Dermis blood vessel endothelial cell (primary cell): Measurements from ENCODE around the gene WDR47. TPM values are rescaled to one million over a fixed set of nuclear protein-coding genes. Genes with fewer than 3 reads are reported as not detected.
"Not testable (repeated sequence)": the region's sequence is repeated elsewhere in the genome, so short reads cannot be mapped to it uniquely, and the experiment has no call there.

Source experiments
- DNase-seq: peaks from one replicate; pipeline ENCODE4 v3.0.0; 2010
- total RNA-seq: library from RNA; depleted of rRNA; stranded (reverse); fragments of >200 nt; gene quantifications from 2 replicates; pipeline ENCODE4 v1.2.3, GENCODE V29; 2014

WDR47 gene
- total RNA-seq, 1 donor from 2014 or later, result 21.6 TPM

DNA sequence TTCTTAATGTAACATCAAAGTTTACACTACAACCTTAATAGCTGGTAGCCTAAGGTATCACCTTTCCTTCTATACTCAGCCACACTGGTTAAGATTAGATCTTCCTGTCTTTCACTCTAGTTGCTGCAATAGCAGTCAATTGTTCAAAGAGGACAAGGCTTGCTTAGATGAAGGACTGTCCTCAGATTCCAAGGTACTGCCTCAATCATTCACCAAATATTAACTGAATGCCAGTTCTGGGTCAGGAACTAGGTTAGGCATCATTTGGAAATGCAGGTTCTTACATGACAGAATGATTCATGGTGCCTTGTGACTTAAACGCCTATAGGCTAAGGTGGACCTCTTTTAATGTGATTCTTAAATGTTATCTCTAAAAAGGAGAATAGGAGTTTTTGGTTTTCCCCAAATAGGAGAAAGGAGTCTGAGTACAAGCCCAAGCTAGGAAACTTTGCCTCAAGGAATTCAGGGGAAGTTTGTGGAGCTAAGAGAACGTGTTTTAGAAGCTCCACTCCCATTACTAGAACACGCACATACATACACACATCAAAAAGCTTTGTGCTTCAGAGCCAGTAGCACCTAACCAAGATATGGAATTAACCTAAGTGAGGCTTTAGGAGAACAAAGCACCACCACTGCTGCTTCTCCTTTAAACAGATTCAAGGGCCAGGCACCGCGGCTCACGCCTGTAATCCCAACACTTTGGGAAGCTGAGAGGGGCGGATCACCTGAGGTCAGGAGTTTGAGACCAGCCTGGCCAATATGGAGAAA is 8.5 kb upstream of the WDR47 start:
- no peak for DNase-seq

DNA sequence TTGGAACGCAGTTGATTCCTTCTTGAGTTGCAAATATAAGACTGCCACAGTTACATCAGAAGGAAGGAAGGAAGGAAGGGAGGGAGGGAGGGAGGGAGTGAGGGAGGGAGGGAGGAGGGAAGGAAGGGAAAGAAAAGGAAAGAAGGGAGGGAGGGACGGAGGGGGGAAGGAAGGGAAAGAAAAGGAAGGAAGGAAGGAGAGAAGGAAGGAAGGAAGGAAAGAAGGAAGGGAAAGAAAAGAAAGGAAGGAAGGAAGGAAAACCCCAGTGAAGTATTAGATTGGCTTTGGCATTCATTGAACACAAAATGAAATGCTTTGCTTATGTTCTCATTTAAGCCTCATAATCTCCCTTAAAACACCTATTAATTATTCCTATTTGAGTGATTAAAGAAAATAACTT is 6.4 kb upstream of the WDR47 start:
- no peak for DNase-seq

DNA sequence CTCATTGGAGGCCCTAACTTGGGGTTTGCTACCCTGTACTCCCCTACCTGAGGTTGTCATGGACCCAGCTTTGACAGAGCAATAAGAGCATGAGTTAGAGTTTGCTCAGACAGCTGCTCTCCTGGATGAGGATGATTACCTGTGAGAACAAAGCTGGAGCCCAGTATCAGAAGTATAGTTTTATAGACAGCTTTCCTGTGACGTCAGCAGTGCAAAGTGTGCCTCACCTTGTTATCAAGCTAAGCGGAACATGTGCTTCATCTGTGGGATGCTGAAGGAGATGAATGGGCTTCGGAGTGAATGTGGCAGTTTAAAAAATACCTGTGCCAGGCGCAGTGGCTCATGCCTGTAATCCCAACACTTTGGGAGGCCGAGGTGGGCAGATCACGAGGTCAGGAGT is 5.4 kb upstream of the WDR47 start:
- DNase-seq, result no peak

DNA sequence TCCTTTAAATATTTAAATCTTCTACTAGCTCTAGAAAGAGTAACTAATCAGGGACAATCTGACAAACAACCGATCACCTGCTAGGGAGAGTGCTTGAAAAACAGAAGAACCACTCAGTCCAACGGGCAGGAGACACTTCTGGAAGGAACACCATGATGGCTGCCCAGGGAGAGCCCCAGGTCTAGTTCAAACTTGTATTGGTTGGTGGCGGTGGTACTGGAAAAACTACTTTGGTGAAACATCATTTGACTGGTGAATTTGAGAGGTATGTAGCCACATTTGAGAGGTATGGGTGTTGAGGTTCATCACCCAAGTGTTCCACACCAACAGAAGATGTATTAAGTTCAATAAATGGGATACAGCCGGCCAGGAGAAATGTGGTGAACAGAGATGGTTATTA is 4.8 kb upstream of the WDR47 start:
- DNase-seq, result no peak

DNA sequence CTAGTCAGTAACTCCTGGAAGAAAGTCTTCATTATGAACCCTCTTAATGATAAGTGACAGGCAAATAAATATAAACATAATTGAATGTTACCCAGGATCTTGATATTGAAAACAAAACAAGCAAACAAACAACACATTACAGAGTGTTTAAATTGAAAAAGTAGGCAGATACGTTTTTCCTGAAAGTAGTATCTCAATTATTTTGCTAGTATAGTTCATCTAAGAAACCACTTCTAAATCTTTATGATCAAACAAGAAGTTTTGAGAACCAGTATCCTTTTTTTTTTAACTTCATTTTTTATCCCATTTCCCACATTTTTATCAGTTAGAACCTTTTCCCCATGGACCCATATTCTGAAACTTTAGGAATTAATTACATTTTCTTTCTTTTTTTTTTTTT is 3.7 kb upstream of the WDR47 start:
- no peak for DNase-seq

DNA sequence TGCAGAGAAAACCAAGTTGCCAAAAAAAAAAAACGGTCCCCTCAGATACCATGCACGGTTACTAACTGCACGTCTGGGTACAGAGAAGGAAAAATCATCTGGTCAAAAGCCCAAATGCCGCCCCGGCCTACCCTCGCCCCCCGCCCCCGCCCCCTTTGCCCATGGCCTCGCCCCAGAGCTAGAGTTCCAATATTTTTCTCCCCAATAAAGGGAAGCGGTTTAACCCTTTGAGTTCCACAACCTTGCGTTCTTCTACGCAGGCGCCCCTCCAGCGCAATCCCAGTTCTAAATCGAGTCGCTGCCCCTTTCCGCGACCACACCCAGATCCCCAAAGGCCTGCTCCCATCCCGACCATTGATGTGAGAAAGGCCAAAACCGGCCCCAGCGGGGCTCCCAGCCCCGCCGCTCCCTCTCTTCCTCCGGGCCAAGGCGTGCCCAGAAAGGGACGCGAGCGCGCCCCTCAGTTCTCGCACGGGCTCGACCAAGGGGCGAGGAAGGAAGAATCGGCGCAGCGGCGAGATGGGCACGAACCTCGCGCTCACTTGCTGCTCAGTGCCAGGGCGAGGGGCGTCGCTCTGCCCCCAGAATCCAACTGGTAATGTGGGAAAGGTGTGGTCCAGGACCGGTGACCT is 797 bp downstream of the WDR47 start:
- peak; percentile 41 for DNase-seq

DNA sequence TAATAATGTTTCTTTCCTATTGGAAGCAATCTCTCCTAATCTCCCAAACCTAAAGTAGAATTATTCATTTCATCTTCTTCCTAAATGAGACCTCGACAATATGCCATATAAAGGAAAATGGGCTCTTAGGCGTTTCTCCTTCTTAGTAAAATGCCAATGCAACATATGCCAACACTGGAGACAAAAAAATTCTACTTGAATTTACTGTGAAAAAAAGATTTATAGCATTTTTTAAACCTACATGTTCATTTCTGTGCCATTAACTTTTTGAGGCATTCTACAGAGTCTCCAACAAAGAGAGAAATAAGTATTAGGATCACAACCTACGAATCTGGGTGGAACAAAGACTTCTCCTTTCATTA is 1.3 kb downstream of the WDR47 start:
- DNase-seq, result no peak

DNA sequence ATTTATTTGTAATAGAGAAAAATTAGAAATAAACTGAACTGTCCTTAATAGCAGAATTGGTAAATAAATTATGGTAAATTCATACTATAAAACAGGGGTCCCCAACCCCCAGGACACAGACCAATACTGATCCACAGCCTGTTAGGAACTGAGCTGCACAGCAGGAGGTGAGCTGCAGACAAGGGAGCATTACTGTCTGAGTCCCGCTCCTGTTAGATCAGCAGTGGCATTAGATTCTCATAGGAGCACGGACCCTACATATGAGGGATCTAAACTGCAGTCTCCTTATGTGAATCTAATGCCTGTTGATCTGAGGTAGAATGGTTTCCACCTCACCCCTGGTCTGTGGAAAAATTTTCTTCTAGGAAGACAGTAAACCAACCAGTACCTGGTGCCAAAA is 7.5 kb downstream of the WDR47 start:
- DNase-seq, result no peak

DNA sequence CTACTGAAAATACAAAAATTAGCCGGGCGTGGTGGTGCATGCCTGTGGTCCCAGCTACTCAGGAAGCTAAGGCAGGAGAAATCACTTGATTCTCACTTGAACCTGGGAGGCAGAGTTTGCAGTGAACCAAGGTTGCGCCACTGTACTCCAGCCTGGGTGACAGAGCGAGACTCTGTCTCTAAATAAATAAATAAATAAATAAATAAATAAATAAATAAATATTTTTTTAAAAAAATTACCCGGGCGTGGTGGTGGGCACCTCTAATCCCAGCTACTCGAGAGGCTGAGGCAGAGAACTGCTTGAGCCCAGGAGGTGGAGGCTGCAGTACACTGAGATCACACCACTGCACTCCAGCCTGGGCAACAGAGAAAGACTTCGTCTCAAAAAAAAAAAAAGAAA is 12.4 kb downstream of the WDR47 start:
- not testable (repeated sequence) for DNase-seq

DNA sequence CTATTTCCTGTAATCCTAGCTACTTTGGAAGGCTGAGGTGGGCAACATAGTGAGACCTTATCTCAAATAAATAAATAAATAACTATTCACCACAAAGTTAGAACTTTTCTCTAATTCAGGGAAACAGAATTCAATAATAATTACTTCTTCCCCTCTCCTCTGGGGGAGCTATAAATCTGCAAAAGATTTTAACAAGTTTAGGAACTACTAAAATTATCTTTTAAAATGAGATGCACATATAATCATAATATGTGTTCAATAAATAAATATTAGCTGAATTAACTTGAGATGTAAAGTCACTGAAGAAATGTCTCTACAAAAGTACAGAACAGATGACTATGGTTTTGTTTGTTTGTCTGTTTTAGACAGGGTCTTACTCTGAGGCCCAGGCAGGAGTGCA is 14.1 kb downstream of the WDR47 start:
- DNase-seq, result no peak

DNA sequence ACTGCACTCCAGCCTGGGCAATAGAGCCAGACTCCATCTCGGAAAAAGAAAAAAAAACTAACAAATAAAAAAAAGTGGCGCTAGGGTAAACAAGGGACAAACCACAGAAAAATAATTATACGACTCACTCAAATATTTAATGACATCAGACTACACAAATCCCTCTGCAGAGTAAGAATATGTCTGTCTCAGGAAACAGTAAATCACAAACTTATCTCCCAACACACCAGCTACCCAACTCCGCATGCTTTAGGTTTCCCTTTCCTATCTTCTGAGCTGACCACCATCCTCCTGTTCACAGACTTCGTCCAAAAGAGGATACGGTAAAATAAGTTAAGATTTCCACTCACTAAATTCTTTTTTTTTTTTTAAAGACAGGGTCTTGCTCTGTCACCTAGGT is 16.2 kb downstream of the WDR47 start:
- no peak for DNase-seq

DNA sequence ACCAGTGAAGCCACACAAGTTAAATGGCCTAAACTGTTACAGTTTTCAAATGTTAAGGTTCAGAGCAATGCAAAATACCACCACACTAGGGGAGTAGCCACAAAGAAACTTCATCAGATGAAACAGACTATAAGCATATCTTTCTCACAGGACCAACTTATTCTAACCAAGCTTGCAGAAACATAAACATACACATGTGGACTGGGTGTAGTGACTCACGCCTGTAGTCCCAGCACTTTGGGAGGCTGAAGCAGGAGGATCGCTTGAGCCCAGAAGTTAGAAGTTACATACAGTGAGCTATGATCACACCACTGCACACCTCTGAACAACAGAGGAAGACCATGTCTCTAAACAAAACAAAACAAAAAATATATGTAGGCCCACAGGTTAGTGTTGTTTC is 17.3 kb downstream of the WDR47 start:
- no peak for DNase-seq

DNA sequence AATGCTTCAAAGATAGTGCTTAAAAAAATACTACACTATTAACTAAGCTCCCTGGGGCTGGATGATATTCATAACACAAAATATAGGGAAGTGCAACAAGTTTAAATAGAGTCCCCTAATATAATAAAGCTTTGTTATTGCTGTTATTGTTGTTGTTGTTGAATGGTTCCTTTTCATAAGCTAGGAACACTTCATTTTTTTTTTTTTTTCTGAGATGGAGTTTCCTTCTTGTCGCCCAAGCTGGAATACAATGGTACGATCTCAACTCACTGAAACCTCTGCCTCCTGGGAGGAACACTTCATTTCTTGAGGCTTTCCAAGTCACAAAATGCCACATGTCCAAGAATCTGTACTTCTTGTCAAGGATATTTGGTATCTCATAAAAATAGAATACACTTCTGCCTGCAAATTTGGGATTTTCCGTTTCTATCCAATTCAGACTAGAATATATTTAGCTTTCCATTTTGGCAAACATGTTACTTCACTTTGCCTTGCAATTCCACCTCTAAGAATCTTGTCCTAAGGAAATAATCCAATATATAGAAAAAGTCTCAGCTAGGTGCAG is 21.1 kb downstream of the WDR47 start:
- no peak for DNase-seq

DNA sequence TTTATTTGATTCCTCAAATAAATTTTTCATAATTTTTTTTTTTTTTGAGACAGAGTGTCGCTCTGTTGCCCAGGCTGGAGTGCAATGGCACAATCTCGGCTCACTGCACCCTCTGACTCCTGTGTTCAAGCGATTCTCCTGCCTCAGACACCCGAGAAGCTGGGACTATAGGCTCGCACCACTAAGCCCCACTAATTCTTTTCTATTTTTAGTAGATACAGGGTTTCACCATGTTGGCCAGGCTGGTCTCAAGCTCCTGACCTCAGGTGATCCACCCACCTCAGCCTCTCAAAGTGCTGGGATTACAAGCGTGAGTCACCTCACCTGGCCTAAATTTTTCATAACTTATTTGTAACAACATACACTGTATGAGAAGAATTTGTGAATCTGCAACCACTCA is 24.2 kb downstream of the WDR47 start:
- not testable (repeated sequence) for DNase-seq

DNA sequence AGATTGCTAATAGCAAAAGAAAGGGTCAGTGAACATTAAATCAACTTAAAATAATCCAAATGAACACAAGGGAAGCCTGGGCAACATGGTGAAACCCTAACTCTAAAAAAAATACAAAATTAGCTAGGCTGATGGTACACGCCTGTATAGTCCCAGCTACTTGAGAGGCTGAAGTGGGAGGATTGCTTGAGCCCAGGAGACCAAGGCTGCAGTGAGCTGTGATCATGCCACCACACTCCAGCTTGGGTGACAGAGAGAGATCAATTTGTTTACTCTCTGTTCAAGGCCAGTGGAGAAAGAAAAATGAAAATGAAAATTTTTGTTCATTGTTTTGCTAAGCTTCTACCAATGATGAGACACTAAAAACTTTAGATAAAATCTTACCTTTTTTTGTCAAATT is 24.8 kb downstream of the WDR47 start:
- DNase-seq, result no peak

DNA sequence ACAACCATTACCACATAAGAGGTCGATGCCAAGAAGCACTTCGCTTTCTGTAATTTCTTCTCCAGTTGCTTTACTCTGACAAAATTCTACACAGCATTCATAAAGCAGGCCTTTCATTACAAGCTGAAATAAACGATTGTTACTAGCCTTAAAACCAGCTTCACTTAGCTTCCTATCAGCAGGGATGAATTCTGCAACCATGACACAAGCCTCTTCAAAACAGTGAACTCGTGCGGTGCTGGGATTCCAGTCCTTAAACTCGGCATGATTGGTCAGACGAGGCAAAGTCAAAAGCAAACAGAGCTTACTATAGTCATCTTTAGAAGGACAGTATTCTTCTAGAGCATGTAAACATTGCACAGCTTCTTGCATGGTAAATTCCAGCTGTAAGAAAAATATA is 30.6 kb downstream of the WDR47 start:
- no peak for DNase-seq

DNA sequence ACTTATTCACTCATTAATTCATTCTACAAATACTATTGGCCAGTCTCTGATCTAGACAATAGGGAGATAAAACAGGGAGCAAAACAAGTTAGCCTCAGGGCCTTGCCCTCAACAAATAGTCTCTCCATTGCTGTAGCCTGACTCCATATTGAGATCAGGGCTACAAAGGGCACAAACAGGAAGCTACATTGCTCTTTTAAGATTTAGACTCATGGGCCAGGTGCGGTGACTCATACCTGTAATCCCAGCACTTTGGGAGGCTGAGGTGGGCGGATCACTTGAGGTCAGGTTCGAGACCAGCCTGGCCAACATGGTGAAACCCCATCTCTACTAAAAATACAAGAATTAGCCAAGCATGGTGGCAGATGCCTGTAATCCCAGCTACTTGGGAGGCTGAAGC is 45.3 kb downstream of the WDR47 start:
- DNase-seq, result not testable (repeated sequence)

DNA sequence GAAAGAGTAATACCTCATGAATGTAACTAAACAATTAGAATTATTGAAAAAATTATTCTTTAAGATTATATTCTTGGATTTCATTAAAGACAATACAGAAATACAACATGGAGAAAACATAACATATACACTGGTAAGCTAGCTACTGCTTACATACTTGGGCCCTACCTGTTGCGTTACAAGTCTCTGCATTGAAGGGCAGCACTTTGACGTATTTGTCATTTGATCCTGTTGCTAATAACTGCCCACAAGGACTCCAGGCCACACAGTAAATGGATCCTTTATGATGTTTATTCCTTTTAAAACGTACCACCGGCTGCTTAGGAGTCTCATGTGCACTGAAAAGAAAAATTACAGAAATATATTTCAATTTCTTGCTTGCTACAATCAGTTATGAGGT is 58.8 kb downstream of the WDR47 start:
- no peak for DNase-seq

DNA sequence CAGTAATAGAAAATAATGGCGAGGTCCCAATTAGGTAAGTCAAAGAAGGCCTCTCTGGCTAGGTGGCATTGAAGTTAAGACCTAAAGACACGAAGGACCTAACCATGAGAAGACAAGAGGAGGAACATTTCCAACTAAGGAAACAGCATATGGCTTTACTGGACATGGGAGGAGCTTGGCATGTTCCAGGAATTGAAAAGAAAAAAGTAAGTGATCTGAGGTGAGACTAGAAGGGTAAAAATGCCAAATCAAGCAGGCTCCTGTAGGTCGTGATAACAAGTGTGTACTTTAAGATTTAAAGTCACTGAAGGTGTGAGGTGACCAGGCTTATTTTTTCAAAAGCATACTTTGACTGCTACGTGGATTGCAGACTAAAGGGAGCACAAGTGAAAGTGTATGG is 65.2 kb downstream of the WDR47 start:
- no peak for DNase-seq

DNA sequence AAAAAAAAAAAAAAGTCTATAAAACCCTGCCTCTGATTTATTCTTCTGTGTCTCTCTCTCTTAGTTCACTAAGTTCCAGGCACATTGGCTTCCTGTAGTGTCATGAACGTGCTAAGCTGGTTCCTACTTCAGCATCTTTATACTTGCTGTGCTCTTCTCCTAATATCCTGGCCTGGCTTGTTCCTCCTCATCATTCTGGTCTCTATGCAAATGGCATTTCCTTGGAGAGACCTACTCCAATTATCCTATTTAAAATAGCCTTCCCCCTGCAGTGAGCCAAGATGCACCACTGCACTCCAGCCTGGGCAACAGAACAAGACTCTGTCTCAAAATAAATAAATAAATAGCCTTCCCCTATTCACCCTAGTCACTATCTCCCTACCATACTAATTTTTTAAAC is 69.0 kb downstream of the WDR47 start:
- no peak for DNase-seq

DNA sequence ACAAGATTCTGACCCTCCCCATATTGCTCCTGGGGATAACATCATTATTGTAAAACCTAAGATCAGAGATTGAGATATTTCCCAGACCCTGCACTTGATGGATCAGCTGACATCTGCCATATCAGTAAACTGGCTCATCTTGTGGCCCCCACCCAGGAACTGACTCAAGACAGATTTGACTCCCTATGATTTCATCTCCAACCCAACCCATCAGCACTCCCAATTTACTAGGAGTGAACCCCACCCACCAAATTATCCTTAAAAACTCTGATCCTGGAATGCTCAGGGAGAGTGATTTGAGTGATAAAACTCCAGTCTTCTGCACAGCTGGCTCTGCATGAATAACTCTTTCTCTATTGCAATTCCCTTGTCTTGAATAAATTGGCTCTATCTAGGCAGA is 72.6 kb downstream of the WDR47 start:
- no peak for DNase-seq

DNA sequence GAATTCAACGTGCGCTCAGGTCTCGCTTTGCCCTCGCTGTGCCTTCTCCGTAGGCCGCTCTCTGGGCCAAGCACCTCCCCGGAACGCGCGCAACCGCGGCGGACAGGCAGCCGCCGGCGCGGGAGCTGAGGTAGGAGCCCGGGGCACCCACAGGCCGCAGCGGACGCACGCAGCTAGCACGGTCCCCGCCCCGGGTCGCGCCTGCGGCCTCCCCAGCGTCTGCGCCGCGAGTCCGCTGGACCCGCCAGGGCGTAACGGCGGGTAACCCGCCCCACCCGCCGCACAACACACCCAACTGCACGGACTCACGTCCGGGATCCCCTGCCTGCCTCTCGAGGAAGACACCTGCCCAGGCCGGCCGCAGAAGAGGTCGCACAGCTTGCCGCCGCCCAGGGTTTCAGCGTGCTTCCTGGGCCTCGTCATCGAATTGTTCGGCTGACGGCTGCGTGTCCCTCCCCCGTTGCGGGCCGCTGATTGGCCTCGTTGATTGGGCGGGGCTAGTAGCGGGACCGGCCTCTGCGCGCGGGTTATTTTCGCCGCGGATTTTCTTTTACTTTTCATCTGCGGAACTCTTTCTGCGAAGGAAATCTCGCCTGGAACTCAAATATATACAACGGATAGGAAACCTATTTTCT is 78.7 kb downstream of the WDR47 start, which contains the start of gene CLCC1:
Gene CLCC1, minus strand, starts transcription at position 433 of the 635 bp plus-strand sequence. CDS start 13,047 bp downstream, outside the sequence.
- peak; percentile 93 for DNase-seq

DNA sequence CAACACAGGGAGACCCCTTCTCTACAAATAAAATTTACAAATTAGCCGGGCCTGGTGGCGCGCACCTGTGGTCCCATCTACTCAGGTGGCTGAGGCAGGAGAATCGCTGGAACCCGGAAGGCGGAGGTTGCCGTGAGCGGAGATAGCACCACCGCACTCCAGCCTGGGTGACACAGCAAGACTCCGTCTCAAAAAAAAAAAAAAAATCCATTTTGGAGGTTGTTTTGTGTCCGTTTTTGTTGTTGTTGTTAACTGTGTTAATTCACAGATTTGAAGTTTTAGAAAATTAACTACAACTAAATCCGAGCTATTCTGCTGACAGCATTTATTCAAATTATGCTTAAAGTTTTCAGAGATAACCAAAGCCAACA is 79.2 kb downstream of the WDR47 start:
- no peak for DNase-seq
